ENCODE results near the gene RPUSD3.

The RPUSD3 gene

GRCh38 chr3:9834520-9835380, 9.1 kb downstream of the RPUSD3 start:
- DNase-seq (ENCODE audit: low read depth): no peak

DNA sequence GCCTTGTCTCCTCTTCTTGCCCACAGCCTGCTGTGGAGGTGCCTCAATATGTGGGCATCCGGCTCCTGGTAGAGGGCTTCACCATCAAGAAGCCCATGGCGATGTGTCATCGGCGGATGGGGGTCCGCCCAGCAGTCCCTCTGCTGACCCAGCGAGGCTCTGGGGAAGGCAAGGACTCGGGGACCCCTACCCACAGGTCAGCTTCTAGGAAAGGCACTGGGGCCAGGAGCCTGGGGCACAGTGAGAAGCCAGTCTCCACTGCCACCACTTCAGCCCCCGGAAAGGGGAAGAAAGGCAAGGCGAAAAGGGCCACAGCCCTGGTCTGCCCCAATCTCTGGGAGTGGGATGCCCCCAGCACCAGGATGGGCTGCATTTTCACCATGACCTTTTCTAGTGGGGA, 10.7 kb downstream of the RPUSD3 start:
- no peak for DNase-seq (ENCODE audit: low read depth)

DNA sequence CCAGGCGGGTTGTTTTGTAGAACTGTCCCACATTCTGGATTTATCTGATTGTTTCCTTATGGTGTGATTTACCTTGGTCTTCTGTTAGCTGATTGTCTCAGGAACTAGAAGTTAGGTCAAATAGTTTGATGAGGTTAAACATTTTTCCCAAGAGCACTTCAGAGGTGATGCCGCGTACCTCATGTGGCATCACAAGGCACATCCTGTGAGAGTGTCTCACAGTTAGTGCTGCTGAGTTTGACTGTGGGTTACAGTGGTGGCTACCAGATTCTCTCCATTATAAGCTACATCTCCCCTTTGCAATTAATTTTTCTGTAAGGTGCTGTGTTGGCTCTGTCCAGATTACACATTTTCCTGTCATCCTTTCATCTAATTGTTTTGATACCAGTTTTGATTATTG, 12.6 kb downstream of the RPUSD3 start:
- no peak for DNase-seq (ENCODE audit: low read depth)

DNA sequence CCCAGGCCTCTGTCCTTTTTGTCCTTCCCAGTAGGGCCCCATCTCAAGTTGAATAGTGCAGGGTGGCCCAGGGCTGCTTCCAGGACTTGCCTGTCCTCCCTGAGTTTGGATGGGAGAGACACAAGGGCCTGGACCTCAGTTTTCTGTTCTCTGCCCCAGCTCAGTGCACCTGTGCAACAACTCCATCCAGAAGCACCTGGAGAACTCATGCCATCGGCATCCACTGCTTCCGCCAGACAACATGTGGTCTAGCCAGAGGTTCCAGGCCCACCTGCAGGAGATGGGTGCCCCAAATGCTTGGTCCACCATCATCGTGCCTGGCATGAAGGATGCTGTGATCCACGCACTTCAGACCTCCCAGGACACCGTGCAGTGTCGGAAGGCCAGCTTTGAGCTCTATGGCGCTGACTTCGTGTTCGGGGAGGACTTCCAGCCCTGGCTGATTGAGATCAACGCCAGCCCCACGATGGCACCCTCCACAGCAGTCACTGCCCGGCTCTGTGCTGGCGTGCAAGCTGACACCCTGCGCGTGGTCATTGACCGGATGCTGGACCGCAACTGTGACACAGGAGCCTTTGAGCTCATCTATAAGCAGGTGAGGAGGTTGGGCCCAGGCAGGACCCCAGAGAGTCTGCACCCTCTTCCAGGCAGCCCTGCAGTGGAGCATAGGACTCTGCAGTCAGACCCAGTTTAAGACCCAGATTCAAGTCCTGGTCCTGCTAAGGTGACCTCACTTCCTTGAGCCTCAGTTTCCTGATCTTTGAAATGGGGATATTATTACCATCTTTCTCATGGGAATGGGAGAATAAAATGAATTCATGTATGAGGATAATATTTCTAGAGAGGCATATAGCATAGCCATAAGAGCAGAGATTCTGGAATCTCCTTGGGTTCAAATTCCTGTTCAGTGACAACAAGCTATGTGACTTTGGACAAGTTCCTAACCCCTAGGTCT, 14.7 kb downstream of the RPUSD3 start:
- DNase-seq (ENCODE audit: low read depth): no peak

DNA sequence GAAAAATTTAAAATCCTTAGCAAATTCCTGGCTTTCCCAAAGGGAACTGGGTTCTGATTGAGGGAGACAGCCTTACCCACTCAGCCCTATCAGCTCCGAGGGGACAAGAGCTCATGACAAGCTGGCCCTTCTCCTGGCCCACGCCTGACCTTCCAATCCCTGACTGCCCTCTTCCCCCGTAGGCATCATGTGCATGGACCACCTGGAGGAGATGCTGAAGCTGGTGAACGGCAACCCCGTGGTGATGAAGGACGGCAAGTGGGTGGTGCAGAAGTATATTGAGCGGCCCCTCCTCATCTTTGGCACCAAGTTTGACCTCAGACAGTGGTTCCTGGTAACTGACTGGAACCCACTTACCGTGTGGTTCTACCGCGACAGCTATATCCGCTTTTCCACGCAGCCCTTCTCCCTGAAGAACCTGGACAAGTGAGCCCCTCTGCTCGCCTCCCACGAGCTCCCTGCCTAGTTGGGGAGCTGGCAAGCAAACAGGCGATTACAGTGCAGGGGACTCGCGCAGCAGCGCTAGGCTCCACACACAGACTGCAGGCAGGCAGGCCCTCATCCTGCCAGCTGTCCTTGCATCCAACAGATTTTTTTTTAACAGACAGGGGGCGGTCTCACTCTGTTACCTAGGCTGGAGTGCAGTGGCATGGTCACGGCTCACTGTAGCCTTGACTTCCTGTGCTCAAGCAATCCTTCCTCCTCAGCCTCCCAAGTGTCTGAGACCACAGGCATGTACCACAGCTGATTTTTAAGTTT, 16.8 kb downstream of the RPUSD3 start:
- no peak for DNase-seq (ENCODE audit: low read depth)

GRCh38 chr3:9825451-9826040, 18.3 kb downstream of the RPUSD3 start:
- DNase-seq (ENCODE audit: low read depth): no peak

DNA sequence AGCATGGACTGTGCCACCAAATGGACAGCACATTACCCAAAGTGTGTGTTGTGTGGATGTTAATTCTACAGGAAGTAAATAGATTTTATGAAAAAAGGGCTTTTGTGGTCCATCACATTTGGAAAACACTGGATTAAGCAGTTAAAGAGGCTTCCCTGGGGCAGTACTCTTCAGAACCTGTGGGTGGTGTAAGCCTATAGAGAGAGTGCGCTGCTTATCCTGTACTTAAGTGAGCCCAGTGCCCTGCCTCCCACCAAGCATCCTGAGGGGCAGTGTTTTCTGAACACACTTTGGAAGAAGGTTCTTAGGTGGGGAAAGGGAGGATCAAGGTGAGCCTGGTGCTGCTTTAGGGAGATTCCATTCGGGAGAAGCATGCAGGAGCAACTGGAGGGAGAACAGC, 22.9 kb downstream of the RPUSD3 start:
- DNase-seq (ENCODE audit: low read depth): no peak

- DNase-seq (ENCODE audit: low read depth): no peak
Observed at GRCh38 chr3:9820543-9820942, 23.3 kb downstream of the RPUSD3 start.

DNA sequence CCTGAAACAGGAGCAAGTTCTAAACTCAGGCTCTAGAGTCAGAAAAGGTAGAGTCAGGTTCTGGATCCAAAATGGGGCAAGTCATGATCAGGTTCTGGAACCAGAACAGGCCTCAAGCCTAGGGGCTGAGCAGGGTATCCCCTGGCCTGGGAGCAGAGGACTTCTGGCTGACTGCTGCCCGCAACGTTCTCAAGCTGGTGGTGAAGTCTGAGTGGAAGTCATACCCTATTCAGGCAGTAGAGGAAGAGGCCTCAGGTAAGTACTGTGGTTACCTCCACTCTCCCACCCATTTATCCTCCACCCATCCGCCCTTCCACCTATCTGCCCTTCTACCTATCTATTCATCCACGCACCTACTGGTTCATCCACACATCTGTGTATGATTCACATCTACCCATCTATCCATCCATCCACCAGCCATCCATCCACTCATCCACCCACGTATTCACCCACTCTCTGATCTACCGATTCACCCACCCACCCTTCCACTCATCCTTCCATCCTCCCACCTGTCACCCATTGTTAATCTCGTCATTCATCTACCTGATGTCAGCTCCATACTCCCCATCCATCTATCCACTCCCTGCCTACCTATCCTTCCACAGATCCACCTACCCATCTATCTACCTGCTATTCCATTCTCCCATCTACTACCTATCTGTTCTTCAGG, 25.0 kb downstream of the RPUSD3 start:
- DNase-seq (ENCODE audit: low read depth): no peak

GRCh38 chr3:9817436-9817835, 26.4 kb downstream of the RPUSD3 start:
- DNase-seq (ENCODE audit: low read depth): no peak

GRCh38 chr3:9815986-9816385, 27.8 kb downstream of the RPUSD3 start:
- DNase-seq (ENCODE audit: low read depth): no peak

GRCh38 chr3:9812870-9813483, 30.8 kb downstream of the RPUSD3 start:
- DNase-seq (ENCODE audit: low read depth): no peak

DNA sequence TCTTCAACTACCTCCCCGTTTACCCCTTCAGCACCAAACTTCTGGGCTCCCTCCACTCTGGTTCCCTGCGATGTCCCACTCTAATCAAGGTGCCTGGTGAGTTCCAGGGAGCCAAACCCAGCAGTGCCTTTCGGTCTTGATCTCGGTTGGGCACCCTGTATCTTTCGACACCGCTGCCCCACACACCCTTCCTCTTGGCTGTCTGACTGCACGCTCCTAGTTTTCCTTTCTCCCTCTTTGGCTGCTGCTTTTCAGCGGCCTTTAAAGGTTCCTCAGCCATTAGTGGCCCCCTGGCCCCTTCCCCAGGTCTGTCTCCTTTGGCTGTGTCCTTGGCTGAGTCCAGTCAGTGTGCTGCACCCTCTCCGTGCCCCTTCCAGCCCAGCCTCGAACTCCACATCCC, 33.0 kb downstream of the RPUSD3 start:
- DNase-seq (ENCODE audit: low read depth): no peak

- no peak for DNase-seq (ENCODE audit: low read depth)
Observed at GRCh38 chr3:9810433-9810770, 33.4 kb downstream of the RPUSD3 start.

DNA sequence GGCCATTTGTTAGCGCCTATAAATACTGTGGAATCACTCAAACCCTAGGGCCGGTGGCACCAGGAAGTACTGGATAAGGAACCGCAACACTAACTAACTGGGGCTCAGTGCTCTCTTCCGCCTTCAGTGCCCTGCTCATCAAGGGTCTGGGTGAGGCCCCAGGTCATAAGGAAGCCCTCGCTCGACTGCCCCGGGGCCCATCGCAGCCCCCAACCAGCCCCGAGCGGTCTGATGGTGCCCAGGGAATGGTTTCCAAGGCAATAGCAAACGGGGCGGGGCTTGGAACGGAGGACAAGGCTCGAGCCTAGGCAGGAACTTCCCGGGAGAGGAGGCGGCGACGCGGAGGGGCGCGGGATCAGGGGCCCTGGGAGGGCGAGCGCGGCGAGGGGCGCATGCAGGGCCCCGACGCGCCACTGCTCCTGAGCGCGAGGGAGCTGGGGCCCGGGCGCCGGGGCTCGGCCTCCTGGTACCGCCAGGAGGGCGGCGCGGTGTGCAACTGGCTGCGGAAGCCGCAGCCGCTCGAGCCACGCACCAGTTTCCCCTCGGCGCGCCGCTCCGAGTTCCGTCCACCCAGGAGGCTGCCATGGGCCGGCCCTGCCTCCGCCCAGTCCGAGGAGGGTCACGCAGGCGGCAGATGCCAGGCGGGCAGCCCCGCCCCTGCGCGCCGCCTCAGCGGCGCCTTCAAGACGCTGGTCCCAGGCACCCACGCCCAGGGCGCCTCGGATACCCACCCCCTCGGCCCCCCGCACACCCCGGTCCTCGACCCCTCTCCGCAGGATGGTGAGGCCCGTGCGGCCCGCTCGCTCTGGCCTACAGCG, 34.0 kb downstream of the RPUSD3 start, which contains the start of gene TTLL3:
Gene TTLL3 (plus strand): TSS at position 648 of the 818 bp plus-strand sequence. CDS start 400 bp downstream, outside the sequence.
- no peak for DNase-seq (ENCODE audit: low read depth)

DNA sequence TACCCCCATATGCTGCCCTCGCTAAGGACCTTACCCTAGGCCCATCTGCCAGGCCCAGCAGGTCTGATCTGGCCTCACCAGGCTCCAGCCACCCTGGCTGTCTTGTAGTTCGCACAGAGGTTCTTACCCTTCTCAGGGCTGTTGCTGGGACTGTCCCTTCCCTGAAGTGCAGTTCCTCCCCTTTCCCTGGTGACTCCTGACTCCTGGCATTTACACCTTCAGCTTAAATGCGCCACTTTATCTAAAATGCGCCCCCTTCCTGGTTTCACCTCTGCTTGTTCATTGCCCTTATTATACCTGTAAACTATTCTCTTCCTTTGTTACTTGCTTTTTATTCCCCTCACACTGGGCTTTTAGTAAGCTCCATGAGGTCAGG, 34.6 kb downstream of the RPUSD3 start:
- no peak for DNase-seq (ENCODE audit: low read depth)

DNA sequence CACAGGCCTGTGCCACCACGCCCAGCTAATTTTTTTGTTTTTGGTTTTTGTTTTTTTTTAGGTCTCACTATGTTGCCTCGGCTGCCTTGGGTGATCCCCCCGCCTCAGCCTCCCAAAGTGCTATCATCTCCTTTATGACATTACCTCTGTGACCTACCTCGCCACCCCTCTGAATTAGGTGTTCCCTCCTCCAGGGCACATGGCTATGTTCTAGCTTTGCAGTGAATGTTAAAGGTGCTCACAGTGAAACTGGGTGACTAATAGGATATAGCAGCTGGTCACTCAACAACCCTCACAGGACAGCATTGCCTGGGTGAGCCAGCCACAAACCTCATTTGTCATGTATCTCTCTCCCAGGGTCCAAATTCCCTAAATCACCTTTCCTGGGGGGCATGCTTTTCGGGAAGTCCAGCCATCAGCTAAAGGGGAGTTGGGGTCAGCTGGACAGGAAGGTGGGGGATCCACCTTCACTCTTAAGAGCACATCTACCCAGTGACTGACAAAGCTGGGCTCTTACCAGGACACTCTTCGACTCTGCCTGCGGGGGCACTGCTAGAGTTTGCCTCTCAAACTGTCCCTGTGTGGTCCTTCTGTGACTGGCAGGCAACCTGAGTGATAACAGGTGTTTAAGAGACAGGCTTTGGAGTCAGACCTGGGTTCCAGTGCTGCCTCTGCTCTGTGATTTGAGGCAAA, 35.3 kb downstream of the RPUSD3 start:
- DNase-seq (ENCODE audit: low read depth): no peak

- DNase-seq (ENCODE audit: low read depth): no peak
Observed at GRCh38 chr3:9807981-9808344, 35.8 kb downstream of the RPUSD3 start.
